ENCODE results near the gene LRIT2.
A peak's percentile ranks its signal among the peaks of the same experiment; 100 is the strongest.

The LRIT2 gene

DNA sequence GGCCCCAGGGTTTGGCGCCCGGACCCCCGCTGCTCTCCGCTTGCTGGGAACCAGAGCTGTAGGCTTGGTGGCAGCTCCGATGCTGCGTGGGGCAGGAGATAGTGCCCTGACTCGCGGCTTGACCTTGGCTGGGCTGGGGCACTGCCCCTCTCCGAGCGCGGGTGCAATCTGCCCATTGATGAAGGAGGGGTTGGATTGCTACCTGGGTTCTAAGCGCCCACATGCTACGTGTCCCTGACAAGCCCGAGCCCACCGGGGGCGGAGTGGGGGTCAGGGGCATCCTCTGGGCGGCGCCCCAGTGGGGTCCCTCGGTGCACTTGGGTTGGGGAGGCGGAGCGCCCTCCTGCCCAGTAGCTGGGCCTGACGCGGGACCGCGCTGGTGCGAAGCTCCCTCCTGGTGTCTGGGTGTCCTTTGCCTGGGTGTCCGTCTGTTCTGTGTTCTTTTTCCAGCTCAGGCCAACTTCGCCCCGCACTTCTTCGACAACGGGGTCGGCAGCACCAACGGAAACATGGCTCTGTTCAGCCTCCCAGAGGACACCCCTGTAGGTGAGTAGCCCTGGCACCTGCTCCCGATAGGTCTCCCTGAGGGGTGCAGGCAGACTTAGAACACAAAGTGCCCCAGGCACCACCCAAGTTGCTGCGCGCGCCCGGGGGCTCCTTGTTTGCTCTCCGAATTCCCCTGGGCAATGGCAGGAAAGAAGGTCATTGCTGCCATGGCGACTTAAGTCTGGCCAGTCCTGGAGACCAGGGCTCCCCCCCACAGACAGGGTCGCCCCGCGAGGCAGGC, 30.1 kb downstream of the LRIT2 start:
- TF ChIP-seq, protein P1, sequence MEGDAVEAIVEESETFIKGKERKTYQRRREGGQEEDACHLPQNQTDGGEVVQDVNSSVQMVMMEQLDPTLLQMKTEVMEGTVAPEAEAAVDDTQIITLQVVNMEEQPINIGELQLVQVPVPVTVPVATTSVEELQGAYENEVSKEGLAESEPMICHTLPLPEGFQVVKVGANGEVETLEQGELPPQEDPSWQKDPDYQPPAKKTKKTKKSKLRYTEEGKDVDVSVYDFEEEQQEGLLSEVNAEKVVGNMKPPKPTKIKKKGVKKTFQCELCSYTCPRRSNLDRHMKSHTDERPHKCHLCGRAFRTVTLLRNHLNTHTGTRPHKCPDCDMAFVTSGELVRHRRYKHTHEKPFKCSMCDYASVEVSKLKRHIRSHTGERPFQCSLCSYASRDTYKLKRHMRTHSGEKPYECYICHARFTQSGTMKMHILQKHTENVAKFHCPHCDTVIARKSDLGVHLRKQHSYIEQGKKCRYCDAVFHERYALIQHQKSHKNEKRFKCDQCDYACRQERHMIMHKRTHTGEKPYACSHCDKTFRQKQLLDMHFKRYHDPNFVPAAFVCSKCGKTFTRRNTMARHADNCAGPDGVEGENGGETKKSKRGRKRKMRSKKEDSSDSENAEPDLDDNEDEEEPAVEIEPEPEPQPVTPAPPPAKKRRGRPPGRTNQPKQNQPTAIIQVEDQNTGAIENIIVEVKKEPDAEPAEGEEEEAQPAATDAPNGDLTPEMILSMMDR (IDR thresholded peaks at IDR 0.05) = no peak
- no peak for DNase-seq (ENCODE audit: low spot score)
- Histone ChIP-seq H3K27ac (no peak overlapping the region), H3K4me3 (peak overlapping the region; percentile 65)

DNA sequence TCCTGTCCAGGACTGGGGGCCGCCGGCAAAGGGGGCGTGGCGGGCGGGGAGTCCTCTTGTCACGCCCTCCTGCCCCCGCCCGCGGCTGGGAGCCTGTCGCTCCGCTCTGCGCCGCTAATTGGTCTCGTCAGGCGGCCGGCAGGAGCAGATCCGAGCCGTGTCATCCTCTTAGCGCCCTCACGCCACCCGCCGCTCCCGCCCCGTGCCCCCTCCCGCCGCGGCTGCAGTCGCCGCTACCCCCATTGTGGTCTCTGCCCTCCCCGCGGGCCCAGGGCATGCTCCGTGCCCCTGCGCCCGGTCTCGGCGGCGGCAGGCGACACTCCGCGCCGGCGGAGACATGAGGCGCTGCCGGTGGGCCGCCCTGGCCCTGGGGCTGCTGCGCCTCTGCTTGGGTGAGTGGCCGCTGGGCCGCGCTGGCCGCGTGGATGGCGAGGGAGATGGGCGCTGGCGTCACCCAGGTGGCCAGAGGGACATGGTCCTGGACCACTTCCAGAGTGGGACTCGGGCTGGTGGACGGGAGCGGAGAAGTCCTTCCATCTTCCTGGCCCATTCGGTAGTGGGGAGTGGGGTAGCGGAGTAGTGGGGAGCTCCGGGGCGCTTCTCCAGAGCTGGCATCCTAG, 30.8 kb downstream of the LRIT2 start, which contains the start of gene CDHR1:
Gene CDHR1 (plus strand): TSS at position 114 of the 620 bp plus-strand sequence. CDS start 224 bp downstream, at position 338.
- TF ChIP-seq, protein P1 (IDR thresholded peaks at IDR 0.05) = no peak
- no peak for DNase-seq (ENCODE audit: low spot score)
- Histone ChIP-seq H3K4me3 (peak within 1 kb of the TSS; percentile 65), H3K27ac (no peak within 1 kb of the TSS)

DNA sequence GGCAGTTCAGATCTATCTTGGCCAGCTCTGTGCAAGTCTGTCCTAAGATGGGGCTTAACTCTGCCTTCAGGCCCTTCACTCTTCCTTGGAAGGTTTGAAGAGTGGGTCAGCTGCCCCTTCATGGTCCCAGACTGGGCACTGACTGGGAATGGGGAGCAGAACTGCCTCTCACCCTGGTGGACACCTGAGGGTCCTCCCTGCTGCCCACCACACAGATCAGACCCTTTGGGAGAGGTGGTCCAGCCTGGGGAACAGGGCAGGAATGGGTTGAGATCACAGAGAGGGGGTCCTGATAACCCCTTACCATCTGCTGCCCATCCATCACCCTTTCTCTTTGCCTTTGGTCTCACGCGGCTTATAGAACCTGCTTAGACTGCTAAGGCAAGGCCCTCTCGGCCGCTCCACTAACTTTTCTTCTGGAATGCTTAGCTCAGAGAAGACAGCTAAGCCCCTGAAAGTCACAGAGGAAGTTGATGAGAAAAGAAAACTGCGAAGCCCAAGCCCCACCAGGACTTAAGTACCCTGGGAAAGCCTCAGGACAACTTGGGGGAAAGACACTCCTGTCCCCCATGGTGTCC, 31.4 kb downstream of the LRIT2 start:
- Histone ChIP-seq H3K27ac (no peak overlapping the region), H3K4me3 (peak overlapping the region; percentile 65)
- no peak for DNase-seq (ENCODE audit: low spot score)
- TF ChIP-seq, protein P1 (IDR thresholded peaks at IDR 0.05) = no peak

DNA sequence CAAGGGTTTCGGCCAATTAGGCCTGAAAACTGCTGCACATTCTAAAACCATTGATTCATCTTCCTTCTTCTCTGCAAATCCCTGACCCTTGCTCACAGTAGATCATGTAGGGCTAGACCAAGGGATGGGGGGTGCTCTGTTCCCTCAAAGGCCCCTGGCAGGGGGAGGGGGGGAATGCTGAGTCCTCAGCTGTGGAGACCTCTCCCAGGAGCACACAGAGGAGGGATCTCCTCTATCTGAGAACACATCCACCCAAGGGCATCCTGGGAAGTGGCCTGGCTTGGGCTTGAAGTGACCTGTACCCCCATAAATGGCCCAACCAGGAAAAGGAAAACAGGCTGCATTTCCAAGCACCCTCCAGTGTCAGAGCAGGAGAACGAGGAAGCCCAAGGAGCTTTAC, 32.0 kb downstream of the LRIT2 start:
- TF ChIP-seq, protein P1 (IDR thresholded peaks at IDR 0.05) = no peak
- Histone ChIP-seq H3K4me3 (no peak overlapping the region), H3K27ac (no peak overlapping the region)
- DNase-seq (ENCODE audit: low spot score) = no peak

DNA sequence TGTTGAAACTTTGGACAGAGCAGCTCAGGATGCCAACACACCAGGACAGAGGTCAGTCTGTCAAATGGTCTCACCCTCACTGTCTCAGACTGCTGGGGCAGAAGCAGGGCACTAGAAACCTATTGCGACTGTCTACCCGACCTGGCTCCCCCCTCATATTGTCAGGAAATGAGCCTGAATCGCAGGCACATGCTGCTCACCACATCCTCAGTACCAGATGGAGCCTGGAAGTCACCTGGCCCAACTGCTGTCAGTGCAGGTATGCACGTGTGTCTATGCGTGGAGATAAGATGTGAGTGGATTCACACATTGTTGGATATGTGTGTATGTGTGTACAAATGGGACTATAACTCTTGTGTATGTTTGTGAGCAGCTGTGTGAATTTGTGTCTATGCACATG, 34.2 kb downstream of the LRIT2 start:
- no peak for DNase-seq (ENCODE audit: low spot score)
- no peak overlapping the region for H3K27ac ChIP-seq
- H3K4me3 ChIP-seq = no peak overlapping the region
- TF ChIP-seq, protein P1 (IDR thresholded peaks at IDR 0.05) = no peak

DNA sequence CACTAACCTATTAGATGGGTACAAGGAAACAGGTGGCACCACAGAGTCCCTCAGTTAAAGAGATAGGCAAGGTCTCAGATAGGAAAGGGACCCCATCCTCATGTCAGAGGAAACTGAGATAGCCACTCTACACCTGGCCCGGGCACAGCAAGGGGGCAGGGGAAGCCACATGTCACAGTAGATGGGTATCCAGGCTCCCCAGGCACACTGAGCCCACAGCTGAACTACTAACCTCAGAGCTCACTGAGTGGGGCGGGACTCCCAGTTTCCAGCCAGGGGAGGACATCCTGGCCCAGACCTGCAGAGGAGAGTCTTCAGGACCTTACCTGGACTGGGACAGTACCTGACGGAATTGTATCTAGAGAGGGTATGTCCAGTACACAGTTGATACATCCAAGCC, 34.7 kb downstream of the LRIT2 start:
- H3K27ac ChIP-seq = no peak overlapping the region
- DNase-seq (ENCODE audit: low spot score) = no peak
- H3K4me3 ChIP-seq = no peak overlapping the region
- TF ChIP-seq, protein P1 (IDR thresholded peaks at IDR 0.05) = no peak

Data from coronary artery (tissue), 2 donors.